HepG2 (cell line): ENCODE data around the gene SCIN. TPM values are rescaled to one million over a fixed set of nuclear protein-coding genes. Genes with fewer than 3 reads are reported as not detected.
A peak's percentile ranks its signal among the peaks of the same experiment; 100 is the strongest.

Experiments used
- ERF ChIP-seq: IDR thresholded peaks from 2 replicates; pipeline ENCODE4 v1.6.1; 2018; ENCODE audit warnings: missing biosample characterization, missing genetic modification reagents
- FLYWCH1 ChIP-seq: sonication (generic); formaldehyde crosslinking; IDR thresholded peaks from 2 replicates; pipeline ENCODE4 v1.8.1; 2023; ENCODE audit warnings: mild to moderate bottlenecking, missing genetic modification reagents
- FOSL1 ChIP-seq: sonication (generic); formaldehyde crosslinking; IDR thresholded peaks from 2 replicates; pipeline ENCODE4 v1.9.0; 2021; ENCODE audit warnings: missing genetic modification reagents, borderline replicate concordance
- GABPA ChIP-seq, 2 experiments: IDR thresholded peaks; 2 replicates each; pipeline ENCODE4 v1.6.1; 2011 to 2016; ENCODE audit warnings: low read depth in 2 of 2, low read length in 1 of 2, missing biosample characterization in 1 of 2, missing genetic modification characterization in 1 of 2
- GATAD2A ChIP-seq: IDR thresholded peaks from 2 replicates; pipeline ENCODE4 v1.6.1; 2016
- HNRNPLL ChIP-seq: fragments of 200-400 bp; formaldehyde crosslinking; IDR thresholded peaks from 2 replicates; pipeline ENCODE4 v1.6.1; 2017; ENCODE audit warnings: mild to moderate bottlenecking, low read depth, low read length; ENCODE audit not compliant: poor library complexity, severe bottlenecking
- IRX3 ChIP-seq: sonication (generic); formaldehyde crosslinking; IDR thresholded peaks from 2 replicates; pipeline ENCODE4 v1.8.1; 2023; ENCODE audit warnings: mild to moderate bottlenecking, low read depth, missing genetic modification reagents, borderline replicate concordance
- JDP2 ChIP-seq: sonication (generic); formaldehyde crosslinking; IDR thresholded peaks from 2 replicates; pipeline ENCODE4 v1.8.1; 2022; ENCODE audit warnings: missing genetic modification reagents, borderline replicate concordance
- NPAS2 ChIP-seq: sonication (generic); formaldehyde crosslinking; IDR thresholded peaks from 2 replicates; pipeline ENCODE4 v1.8.0; 2022; ENCODE audit warnings: mild to moderate bottlenecking, missing genetic modification reagents, borderline replicate concordance
- ONECUT2 ChIP-seq: sonication (generic); formaldehyde crosslinking; IDR thresholded peaks from 2 replicates; pipeline ENCODE4 v1.4.0; 2020; ENCODE audit warnings: missing genetic modification reagents
- PAF1 ChIP-seq: IDR thresholded peaks from 2 replicates; pipeline ENCODE4 v1.6.1; 2016; ENCODE audit warnings: missing genetic modification reagents, missing compliant biosample characterization
- PREB ChIP-seq: sonication (generic); formaldehyde crosslinking; IDR thresholded peaks from 2 replicates; pipeline ENCODE4 v1.4.0; 2020; ENCODE audit warnings: missing genetic modification reagents
- RCOR2 ChIP-seq: IDR thresholded peaks from 2 replicates; pipeline ENCODE4 v1.6.1; 2016; ENCODE audit warnings: missing biosample characterization, missing genetic modification reagents
- SAP130 ChIP-seq: IDR thresholded peaks from 2 replicates; pipeline ENCODE4 v1.6.1; 2016; ENCODE audit warnings: low read depth
- THAP7 ChIP-seq: sonication (generic); formaldehyde crosslinking; IDR thresholded peaks from 2 replicates; pipeline ENCODE4 v1.8.1; 2023; ENCODE audit warnings: mild to moderate bottlenecking, missing genetic modification reagents
- TMF1 ChIP-seq: sonication (generic); formaldehyde crosslinking; IDR thresholded peaks from 2 replicates; pipeline ENCODE4 v1.8.1; 2022; ENCODE audit warnings: low read depth, missing genetic modification reagents
- ZBTB20 ChIP-seq: sonication (generic); formaldehyde crosslinking; IDR thresholded peaks from 2 replicates; pipeline ENCODE4 v1.8.1; 2023; ENCODE audit warnings: missing genetic modification reagents, low read depth, mild to moderate bottlenecking, borderline replicate concordance
- ZFX ChIP-seq: sonication (generic); formaldehyde crosslinking; IDR thresholded peaks from 2 replicates; pipeline ENCODE4 v1.4.0; 2020; ENCODE audit warnings: mild to moderate bottlenecking, low read depth, missing genetic modification reagents, moderate library complexity
- ZNF253 ChIP-seq: sonication (generic); formaldehyde crosslinking; IDR thresholded peaks from 2 replicates; pipeline ENCODE4 v1.8.0; 2022; ENCODE audit warnings: mild to moderate bottlenecking, missing genetic modification reagents, borderline replicate concordance
- ZNF460 ChIP-seq: sonication (generic); formaldehyde crosslinking; IDR thresholded peaks from 2 replicates; pipeline ENCODE4 v1.5.1; 2020; ENCODE audit warnings: missing genetic modification reagents, mild to moderate bottlenecking, borderline replicate concordance
- ZNF605 ChIP-seq: sonication (generic); formaldehyde crosslinking; IDR thresholded peaks from 2 replicates; pipeline ENCODE4 v1.8.0; 2022; ENCODE audit warnings: mild to moderate bottlenecking, missing genetic modification reagents
- ZNF777 ChIP-seq: sonication (generic); formaldehyde crosslinking; IDR thresholded peaks from 2 replicates; pipeline ENCODE4 v1.4.0; 2020; ENCODE audit warnings: missing genetic modification reagents
- ZNF850 ChIP-seq: sonication (generic); formaldehyde crosslinking; conservative IDR thresholded peaks from 2 replicates; pipeline ENCODE4 v1.9.0; 2021; ENCODE audit warnings: mild to moderate bottlenecking, missing genetic modification reagents
- ZSCAN21 ChIP-seq: sonication (generic); formaldehyde crosslinking; IDR thresholded peaks from 2 replicates; pipeline ENCODE4 v1.8.0; 2022; ENCODE audit warnings: mild to moderate bottlenecking, missing genetic modification reagents, moderate library complexity, borderline replicate concordance
- ZSCAN29 ChIP-seq: sonication (generic); formaldehyde crosslinking; conservative IDR thresholded peaks from 2 replicates; pipeline ENCODE4 v1.4.0; 2020; ENCODE audit warnings: mild to moderate bottlenecking, missing genetic modification reagents
- ZUFSP ChIP-seq: sonication (generic); formaldehyde crosslinking; IDR thresholded peaks from 2 replicates; pipeline ENCODE4 v1.9.0; 2021; ENCODE audit warnings: missing genetic modification reagents, mild to moderate bottlenecking, borderline replicate concordance
- polyA plus RNA-seq, 8 experiments: library from polyadenylated mRNA; depleted of rRNA in 3 of 8; stranded (reverse) in 7 of 8; unstranded in 1 of 8; fragments of >200 nt; fragmentation: Illumina TruSeq in 4 of 8; extraction: Trizol in 4 of 8; gene quantifications; 2 replicates each; pipeline versions ENCODE4 v1.2.1 to v1.2.3, GENCODE V29; 2011 to 2016; ENCODE audit warnings: low read depth in 4 of 8, missing spikeins in 1 of 8, mixed read lengths in 1 of 8; ENCODE audit not compliant: insufficient read depth in 1 of 8
- total RNA-seq, 5 experiments: library from RNA; depleted of rRNA; stranded (reverse); fragments of >200 nt; fragmentation: Illumina TruSeq; extraction: Trizol; gene quantifications; 2 replicates each; pipeline ENCODE4 v1.2.3, GENCODE V29; 2016; ENCODE audit warnings: low read depth in 1 of 5

The SCIN gene
- total and polyA plus RNA-seq, 2 of the 13 experiments (the other 11 are each of a cell fraction or from before 2014, with no cell fraction given): not detected

- TF ChIP-seq NPAS2 (no peak), ZNF460 (CRISPR knock-in tag) (no peak), RCOR2 (peak; percentile 80), HNRNPLL (no peak), THAP7 (CRISPR knock-in tag) (no peak), ZNF850 (CRISPR knock-in tag) (no peak), ZBTB20 (no peak), PAF1 (CRISPR knock-in tag) (no peak), ZNF777 (CRISPR knock-in tag) (no peak), FOSL1 (CRISPR knock-in tag) (peak; percentile 85), PREB (CRISPR knock-in tag) (no peak), ZFX (CRISPR knock-in tag) (no peak), GATAD2A (CRISPR knock-in tag) (peak; percentile 73), ZUFSP (CRISPR knock-in tag) (no peak), TMF1 (CRISPR knock-in tag) (no peak), ZNF253 (no peak), GABPA (IDR thresholded peaks at IDR 0.05; ENCODE audit: low read depth, low read length) (no peak), GABPA (CRISPR knock-in tag; IDR thresholded peaks at IDR 0.05; ENCODE audit: low read depth) (no peak), ZNF605 (CRISPR knock-in tag) (no peak), ZSCAN29 (CRISPR knock-in tag) (no peak), FLYWCH1 (CRISPR knock-in tag) (no peak), IRX3 (no peak), ZSCAN21 (CRISPR knock-in tag) (no peak), JDP2 (CRISPR knock-in tag) (no peak), SAP130 (CRISPR knock-in tag) (peak; percentile 81), ONECUT2 (CRISPR knock-in tag) (no peak), ERF (CRISPR knock-in tag) (peak; percentile 26; the same call in 1 of the 2 replicates)
Measured at GRCh38 chr7:12647364-12648219, 77.1 kb downstream of the SCIN start (continued).
